A172 (cell line): ENCODE results near the gene CPNE5. TPM values are rescaled to one million over a fixed set of nuclear protein-coding genes. Genes with fewer than 3 reads are reported as not detected.

ENCODE experiments used
- DNase-seq: peaks from one replicate; pipeline ENCODE4 v3.0.0-alpha.2; 2015; ENCODE audit warnings: low spot score
- total RNA-seq: library from RNA; depleted of rRNA; stranded (reverse); fragments of >200 nt; shearing (Covaris generic); gene quantifications from 2 replicates; pipeline ENCODE4 v1.2.3, GENCODE V29; 2014

The CPNE5 gene
- total RNA-seq, 1 experiment from 2014 or later = not detected

GRCh38 chr6:36857325-36857724, 18.1 kb upstream of the CPNE5 start:
- no peak for DNase-seq

GRCh38 chr6:36856277-36856676, 17.0 kb upstream of the CPNE5 start:
- no peak for DNase-seq

DNA sequence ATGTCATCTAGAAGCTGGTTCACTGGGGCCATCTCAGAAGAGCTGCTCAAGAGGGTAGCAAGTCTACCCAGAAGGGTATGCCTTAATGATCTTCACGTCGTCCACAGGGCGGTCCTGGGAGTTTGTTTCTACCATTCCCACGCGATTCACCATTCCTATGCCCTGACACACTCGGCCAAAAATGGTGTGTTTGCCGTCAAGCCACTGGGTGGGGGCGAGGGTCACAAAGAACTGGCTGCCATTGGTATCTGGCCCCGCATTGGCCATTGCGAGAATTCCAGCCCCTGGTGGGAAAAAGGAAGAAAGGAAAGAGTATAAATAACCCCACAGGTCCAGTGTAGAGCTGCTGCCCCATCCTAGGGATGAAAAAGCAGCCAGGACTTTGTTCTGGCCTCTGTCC, 16.5 kb upstream of the CPNE5 start:
- DNase-seq = no peak

DNA sequence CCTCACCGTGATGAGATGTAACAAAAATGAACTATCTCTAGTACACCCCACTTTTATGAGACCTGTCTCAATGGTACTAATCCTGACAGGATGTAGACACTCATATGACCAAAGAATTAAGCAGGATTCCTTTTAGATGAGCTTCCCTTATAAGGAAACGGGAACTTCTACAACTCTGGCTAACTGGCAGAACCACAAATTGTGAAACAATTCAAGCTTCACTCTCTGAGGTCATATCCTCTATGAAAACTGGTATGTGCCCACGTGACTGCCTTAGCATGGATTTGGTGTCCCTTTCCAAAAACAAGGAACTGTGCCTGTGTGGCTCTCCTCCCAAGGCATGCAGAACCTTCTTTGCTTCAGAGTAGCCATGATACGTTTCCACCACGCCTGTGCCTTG, 14.1 kb upstream of the CPNE5 start:
- peak; percentile 90 for DNase-seq

GRCh38 chr6:36852481-36853147, 13.4 kb upstream of the CPNE5 start:
- peak; percentile 79 for DNase-seq

- no peak for DNase-seq
Measured at GRCh38 chr6:36851626-36852025, 12.4 kb upstream of the CPNE5 start.

DNA sequence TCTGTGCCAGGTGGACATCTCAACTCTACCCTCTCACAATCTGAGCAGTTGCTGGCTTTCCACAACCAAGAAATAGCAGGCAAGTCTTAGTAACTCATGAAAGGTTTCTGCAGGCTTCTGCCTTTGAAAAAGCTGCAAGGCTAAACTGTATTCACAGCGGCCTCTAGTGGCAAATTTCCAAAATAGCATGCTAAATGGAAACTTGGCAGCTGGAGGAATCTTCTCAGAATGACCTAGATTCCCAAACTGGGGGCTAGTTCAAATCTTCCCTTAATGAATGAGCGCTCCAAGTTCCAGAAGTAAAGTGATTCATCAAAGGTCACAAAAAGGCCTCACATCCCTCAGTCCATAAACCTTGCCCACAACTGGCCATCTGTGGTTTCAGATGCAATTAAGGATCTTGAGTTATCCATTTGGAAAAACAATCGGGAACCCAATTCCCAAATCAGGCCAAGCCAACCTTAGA, 11.9 kb upstream of the CPNE5 start:
- peak; percentile 76 for DNase-seq

DNA sequence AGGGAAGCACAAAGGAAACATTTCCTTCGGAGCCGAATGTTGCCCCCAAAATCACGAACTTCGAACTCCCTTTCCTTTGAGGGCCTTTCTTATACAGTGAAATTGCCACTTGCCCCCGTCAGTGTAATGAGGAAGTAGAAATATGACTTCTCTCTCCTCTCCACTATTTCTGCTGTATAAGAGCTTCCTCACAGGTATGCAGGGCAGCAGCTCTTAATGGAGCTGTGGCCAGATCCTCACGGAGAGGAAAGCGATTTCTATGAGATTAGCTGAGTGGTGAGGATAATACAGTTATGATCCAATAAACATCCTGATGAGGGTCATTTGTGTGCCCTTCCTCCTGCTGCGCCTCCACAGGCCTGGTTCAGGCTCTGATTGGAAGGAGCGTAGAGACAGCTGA, 10.8 kb upstream of the CPNE5 start:
- DNase-seq = no peak

DNA sequence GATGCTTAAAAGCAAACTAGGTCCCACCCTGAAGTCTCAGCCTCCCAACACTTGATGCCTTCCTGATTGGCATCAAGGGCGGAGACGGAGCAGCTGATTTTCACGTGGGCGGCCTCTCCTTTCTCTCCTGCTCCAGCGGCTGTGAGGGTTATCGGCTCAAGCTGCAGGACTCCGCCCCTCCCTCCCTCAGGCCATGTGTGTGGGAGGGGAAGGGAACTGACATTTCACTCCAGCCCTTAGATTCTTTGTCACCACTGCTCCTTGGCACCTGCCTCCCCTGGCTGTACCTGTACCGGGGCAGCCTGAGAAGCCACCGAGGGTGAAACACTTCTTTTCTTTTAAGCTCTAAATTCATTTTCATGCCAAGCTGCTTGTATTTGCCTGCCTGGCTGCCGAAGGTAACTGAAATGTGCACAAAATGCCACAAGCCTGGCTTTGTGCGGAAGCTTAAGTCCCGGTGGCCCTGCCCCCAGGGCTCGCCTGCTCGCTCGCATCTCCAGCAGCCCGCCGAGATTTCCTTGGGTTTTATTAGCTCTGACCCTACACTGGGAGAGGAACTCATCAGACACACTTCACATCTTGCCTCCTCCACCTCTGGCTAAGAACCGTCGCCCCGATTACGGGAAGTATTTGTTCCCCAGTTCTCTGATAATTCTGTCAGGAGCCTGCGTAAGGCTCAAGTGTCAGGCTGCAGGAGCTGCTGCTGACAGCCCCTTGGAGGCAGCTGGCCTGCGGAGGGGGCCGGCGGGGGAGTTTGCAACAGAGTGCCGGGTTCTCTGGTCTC, 9.6 kb upstream of the CPNE5 start:
- peak; percentile 28 for DNase-seq

- no peak for DNase-seq
Measured at GRCh38 chr6:36847991-36848390, 8.7 kb upstream of the CPNE5 start.

DNA sequence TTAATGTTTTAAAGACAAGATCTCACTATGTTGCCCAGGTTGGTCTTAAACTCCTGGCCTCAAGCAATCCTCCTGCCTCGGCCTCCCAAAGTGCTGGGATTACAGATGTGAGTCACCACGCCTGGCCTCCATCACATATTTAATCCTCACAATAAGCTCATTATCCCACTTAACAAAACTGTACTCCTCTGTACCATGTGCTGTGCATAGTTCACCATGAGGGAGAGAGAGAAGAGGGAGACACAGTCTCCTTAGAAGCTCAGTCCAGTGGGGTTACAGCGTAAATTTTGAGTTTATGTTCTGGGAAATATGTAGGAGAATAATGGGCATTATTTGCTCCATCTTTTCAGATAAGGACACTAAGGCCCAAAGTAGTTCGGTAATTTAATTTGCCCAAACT, 7.9 kb upstream of the CPNE5 start:
- DNase-seq = no peak

GRCh38 chr6:36845233-36845632, 6.0 kb upstream of the CPNE5 start:
- DNase-seq = no peak

DNA sequence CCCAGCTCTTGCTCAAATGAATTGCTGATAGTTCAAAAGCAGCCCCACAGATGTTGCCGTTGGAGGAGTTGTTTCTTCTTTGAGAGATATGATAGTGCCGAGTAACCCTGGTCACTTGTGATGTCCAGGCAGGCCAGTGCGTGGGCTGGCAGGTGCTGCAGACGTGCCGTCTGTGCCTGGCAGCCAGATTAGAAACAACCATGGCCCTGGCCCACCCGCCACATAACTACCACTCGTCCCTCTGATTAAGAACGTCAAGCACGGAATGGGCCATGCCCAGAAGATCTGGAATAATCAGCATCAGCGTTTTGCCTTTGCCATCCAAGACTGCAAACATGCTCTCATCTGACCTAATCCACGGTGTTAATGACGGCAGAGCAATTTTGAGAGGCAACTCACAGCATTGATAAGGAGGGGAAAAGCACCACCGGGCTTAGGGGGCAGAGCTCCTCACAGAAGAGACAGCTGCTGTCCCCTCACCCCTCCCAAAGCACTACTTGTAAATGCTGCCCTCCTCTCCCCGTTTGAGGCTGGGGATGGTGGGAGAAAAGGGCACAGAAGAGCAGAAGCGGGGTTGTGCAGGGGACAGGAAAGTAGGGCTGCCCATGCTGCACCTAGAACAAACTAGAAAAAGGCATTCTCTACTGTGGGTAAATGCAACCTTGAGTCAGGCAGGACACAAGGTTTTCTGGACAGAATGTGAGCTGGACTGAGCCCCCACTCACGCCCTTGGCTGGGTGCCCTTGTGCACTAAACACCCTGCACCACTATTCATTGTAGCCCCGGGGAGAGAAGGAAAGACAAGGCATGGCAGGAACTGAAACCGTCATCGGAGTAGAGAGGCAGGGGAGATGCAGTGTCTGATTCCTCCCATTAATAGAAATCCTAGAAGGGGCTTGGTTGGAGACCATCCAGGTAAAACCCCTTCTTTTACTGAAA, 5.3 kb upstream of the CPNE5 start:
- DNase-seq = no peak

DNA sequence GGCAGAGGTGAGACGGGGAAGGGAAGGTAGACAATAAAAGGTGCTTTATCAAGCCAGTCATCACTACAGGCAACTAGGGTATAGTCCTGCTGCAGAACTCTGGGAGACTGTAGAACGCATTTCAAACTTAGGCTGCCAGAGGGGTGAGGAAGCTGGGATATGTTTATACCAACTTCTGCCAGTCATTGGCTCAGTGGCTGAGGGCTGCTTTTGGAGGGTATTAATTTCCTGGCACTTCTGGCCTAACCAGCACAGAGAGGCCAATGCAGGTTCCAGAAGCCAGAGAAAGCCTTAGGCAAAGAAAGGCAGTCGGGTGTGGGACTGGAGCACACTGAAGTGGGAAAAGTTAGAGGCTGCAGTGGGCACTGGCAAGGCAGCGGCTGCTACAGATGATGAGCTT, 3.9 kb upstream of the CPNE5 start:
- no peak for DNase-seq

- DNase-seq = no peak
Measured at GRCh38 chr6:36841756-36842155, 2.5 kb upstream of the CPNE5 start.

DNA sequence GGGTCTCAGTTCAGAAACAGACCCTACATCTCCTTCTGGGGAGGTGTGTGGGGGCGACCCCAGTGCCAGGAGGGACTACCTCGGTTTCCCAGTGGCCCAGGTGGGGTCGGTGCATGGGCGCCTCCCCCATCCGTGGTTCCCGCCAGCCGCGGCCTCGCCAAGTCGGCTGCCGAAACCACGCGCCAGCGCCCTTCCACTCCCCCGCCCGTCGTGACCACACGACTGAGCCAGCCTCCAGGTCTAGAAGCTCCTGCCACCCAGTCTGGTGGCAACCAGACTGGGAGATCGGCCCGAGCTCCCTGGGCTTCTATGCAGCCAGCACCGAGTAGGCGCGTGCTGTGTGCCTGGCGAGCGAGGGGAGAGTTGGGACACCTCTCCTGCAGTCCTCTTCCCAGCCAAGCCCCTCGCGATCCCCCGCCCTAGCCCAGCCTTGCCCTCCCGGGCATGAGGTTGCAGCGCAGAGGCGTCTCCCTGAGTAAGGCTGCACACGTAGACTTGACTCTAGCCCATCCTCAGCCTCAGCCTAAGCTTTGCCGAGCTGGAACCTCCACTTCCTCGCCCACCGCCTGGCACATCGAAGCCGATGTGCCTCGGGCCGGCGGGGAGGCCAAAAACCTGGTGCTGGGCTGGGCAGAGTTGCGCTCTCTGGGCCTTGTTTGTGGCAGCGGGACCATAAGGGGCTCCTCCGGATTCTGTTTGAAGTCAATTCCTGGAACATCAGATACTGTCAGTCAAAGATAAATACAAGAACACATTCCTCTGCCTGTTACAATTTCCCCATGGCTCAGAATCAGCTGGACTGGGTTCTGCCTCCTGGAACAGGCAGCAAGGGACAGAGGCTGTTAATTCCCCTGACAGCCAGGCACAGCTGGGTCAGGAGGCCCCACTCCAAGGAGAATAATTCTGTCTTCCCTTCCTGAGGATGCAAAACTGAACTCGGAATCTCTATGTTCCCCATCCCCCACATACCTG, 1.5 kb upstream of the CPNE5 start:
- no peak for DNase-seq

- no peak for DNase-seq
Measured at GRCh38 chr6:36839749-36840431, 646 bp upstream of the CPNE5 start.

DNA sequence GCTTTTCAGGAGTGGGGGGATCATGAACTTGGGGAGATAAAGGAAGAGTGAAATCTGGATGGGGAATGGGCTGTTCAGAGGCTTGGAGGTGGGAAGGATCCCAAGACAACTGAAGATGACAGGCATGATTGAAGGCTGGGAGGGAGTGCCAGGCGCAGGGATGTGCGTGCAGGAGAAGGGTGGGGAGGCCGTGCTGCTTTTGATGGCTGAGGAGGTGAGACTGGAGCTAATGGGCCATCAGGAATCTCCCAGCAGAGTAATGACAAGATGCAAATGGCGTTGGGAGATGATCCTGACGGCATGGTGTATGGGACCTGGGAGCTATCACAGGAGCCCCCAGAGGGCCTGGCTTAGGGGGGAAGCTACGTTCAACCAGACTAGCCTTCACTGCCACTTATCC, 1.6 kb downstream of the CPNE5 start:
- no peak for DNase-seq

GRCh38 chr6:36837022-36837339, 2.3 kb downstream of the CPNE5 start:
- no peak for DNase-seq
